AG09319 (cell line): ENCODE measurements around the gene ITGB2.
"Not testable (repeated sequence)": the region's sequence is repeated elsewhere in the genome, so short reads cannot be mapped to it uniquely, and the experiment has no call there.

Experiments
- DNase-seq: peaks from one replicate; pipeline ENCODE4 v3.0.0-alpha.2; 2010; ENCODE audit warnings: low read depth; ENCODE audit errors: extremely low read depth
- CTCF ChIP-seq: IDR thresholded peaks from 2 replicates; pipeline ENCODE4 v1.5.1; 2011; ENCODE audit warnings: low read depth, mild to moderate bottlenecking, inconsistent platforms, low read length, moderate library complexity

The ITGB2 gene

GRCh38 chr21:44884097-44884496 lies 36.6 kb downstream of the ITGB2 start:
- TF ChIP-seq CTCF, result no peak
- no peak for DNase-seq

- no peak for TF ChIP-seq CTCF
- no peak for DNase-seq
Measured at GRCh38 chr21:44883250-44883649, 37.4 kb downstream of the ITGB2 start.

- DNase-seq, result no peak
- no peak for TF ChIP-seq CTCF
Measured at GRCh38 chr21:44881198-44881872, 39.4 kb downstream of the ITGB2 start.

GRCh38 chr21:44880405-44881197 lies 40.1 kb downstream of the ITGB2 start:
- no peak for TF ChIP-seq CTCF
- no peak for DNase-seq

- DNase-seq, result not testable (repeated sequence)
Measured at GRCh38 chr21:44879238-44879637, 41.5 kb downstream of the ITGB2 start.

- no peak for DNase-seq
- TF ChIP-seq CTCF, result no peak
Measured at GRCh38 chr21:44878053-44878982, 42.4 kb downstream of the ITGB2 start.

GRCh38 chr21:44876849-44877575 lies 43.7 kb downstream of the ITGB2 start:
- DNase-seq, result no peak
- no peak for TF ChIP-seq CTCF
